ENCODE data around the gene PALLD. TPM values are rescaled to one million over a fixed set of nuclear protein-coding genes. Genes with fewer than 3 reads are reported as not detected.

Gene PALLD
- total RNA-seq, 1 experiment from 2014 or later: 6.5 TPM

GRCh38 chr4:168541266-168541953 lies 44.6 kb downstream of the PALLD start:
- Histone ChIP-seq H3K27me3 (ENCODE audit: control insufficient read depth, insufficient read depth, low read length) (no peaks in the 10 kb centered on the region), H3K36me3 (ENCODE audit: control insufficient read depth, insufficient read depth, low read length) (no peaks in the 10 kb centered on the region), H3K4me1 (ENCODE audit: control insufficient read depth, insufficient read depth, low read length) (no peaks in the 10 kb centered on the region), H3K27ac (ENCODE audit: low read length) (no peak overlapping the region), H3K9me3 (ENCODE audit: control insufficient read depth, insufficient read depth, low read depth, low read length) (no peaks in the 10 kb centered on the region), H3K4me3 (ENCODE audit: low read depth in 2 of 2, low read length in 2 of 2) (no peak overlapping the region)
- CTCF ChIA-PET: no interaction called here
- intact Hi-C loops (cut with micrococcal nuclease; ENCODE audit: unreplicated experiment) (no loop called here), in situ Hi-C loops (cut with HindIII; ENCODE audit: low pct_unique_long_range_greater_than_20kb, low sequenced_read_pairs) (no loop called here)
- POLR2A ChIA-PET: no interaction called here
- TF ChIP-seq CTCF (IDR thresholded peaks at IDR 0.05) (no peak), SIN3A (IDR thresholded peaks at IDR 0.05; ENCODE audit: borderline replicate concordance, insufficient read depth, low read depth, low read length) (no peak), REST (IDR thresholded peaks at IDR 0.05; ENCODE audit: insufficient read depth in 1 of 2, low read depth in 2 of 2, low read length in 1 of 2) (no peak), TCF7L2 (IDR thresholded peaks at IDR 0.05; ENCODE audit: low read depth, low read length) (no peak), POLR2AphosphoS5 (IDR thresholded peaks at IDR 0.05; ENCODE audit: low read depth, low read length) (no peak)
- DNase-seq (ENCODE audit: low read depth, low spot score) (no peak), ATAC-seq (no peak)
- no TSS peak for BruUV-seq (replicated peaks)

- H3K36me3 ChIP-seq (ENCODE audit: control insufficient read depth, insufficient read depth, low read length): no peaks in the 10 kb centered on the region
- BruUV-seq (replicated peaks): no TSS peak
- no peak overlapping the region for H3K27ac ChIP-seq (ENCODE audit: low read length)
- ChIA-PET CTCF (no interaction called here), POLR2A (no interaction called here)
- ATAC-seq (no peak), DNase-seq (ENCODE audit: low read depth, low spot score) (no peak)
- TF ChIP-seq TCF7L2 (IDR thresholded peaks at IDR 0.05; ENCODE audit: low read depth, low read length): no peak
- TF ChIP-seq SIN3A (IDR thresholded peaks at IDR 0.05; ENCODE audit: borderline replicate concordance, insufficient read depth, low read depth, low read length): no peak
- no peak for TF ChIP-seq REST (IDR thresholded peaks at IDR 0.05; ENCODE audit: insufficient read depth in 1 of 2, low read depth in 2 of 2, low read length in 1 of 2)
- TF ChIP-seq CTCF (IDR thresholded peaks at IDR 0.05): no peak
- no peaks in the 10 kb centered on the region for H3K9me3 ChIP-seq (ENCODE audit: control insufficient read depth, insufficient read depth, low read depth, low read length)
- no peak overlapping the region for H3K4me3 ChIP-seq (ENCODE audit: low read depth in 2 of 2, low read length in 2 of 2)
- no peaks in the 10 kb centered on the region for H3K4me1 ChIP-seq (ENCODE audit: control insufficient read depth, insufficient read depth, low read length)
- intact Hi-C loops (cut with micrococcal nuclease; ENCODE audit: unreplicated experiment) (no loop called here), in situ Hi-C loops (cut with HindIII; ENCODE audit: low pct_unique_long_range_greater_than_20kb, low sequenced_read_pairs) (no loop called here)
- no peaks in the 10 kb centered on the region for H3K27me3 ChIP-seq (ENCODE audit: control insufficient read depth, insufficient read depth, low read length)
These were observed 52.3 kb downstream of the PALLD start for GRCh38 chr4:168549143-168549542.

Data from Panc1 (cell line).